Measurements from ENCODE around the gene BTBD9. TPM values are rescaled to one million over a fixed set of nuclear protein-coding genes. Genes with fewer than 3 reads are reported as not detected.
A peak's percentile ranks its signal among the peaks of the same experiment; 100 is the strongest.

The BTBD9 gene
- polyA plus RNA-seq, 1 donor from 2014 or later, result 15.2 TPM

DNA sequence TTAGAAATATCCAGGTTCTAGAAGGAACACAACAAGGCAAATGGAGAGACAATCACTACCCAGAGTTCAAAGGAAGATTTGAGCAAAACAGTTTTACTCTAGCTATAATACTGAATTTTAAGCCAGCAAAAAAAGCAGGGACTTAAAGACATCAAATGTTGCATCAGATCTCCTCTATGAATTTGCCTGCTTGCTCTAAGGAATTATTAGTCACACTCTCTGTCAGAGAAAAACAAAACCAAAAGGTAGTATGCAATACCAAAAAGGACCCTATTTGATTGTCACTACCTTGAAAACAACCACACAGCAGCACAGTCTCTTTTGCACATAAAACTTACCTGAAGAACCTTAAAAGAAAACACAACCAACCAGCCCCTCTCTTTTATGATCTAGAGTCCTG is 46.3 kb downstream of the BTBD9 start:
- H3K36me3 Mint-ChIP-seq, result peaks cover 14% of the 10 kb centered on the region
- no peaks in the 10 kb centered on the region for H3K9me3 Mint-ChIP-seq
- H3K4me1 Mint-ChIP-seq, result no peaks in the 10 kb centered on the region
- H3K27ac Mint-ChIP-seq, result no peak overlapping the region
- no peaks in the 10 kb centered on the region for H3K27me3 Mint-ChIP-seq
- no peak overlapping the region for H3K4me3 Mint-ChIP-seq

DNA sequence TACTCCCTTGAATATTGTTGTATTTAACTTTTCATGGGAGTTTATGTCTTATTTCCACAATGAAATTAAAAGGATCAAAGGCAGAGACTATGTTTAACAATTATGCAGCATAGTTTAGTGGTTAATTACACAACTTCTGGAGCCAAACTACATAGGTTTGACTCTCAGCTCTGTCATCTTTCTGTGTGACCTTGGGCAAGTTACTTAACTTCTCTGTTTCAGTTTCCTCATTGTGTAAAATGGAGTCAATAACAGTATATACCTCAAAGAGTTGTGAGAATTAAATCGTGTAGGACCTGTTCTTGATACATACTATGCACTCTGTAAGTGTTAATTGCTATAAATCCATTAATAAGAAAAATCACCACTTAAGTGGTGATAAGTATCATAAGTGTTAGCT is 48.3 kb downstream of the BTBD9 start:
- H3K27me3 Mint-ChIP-seq, result no peaks in the 10 kb centered on the region

DNA sequence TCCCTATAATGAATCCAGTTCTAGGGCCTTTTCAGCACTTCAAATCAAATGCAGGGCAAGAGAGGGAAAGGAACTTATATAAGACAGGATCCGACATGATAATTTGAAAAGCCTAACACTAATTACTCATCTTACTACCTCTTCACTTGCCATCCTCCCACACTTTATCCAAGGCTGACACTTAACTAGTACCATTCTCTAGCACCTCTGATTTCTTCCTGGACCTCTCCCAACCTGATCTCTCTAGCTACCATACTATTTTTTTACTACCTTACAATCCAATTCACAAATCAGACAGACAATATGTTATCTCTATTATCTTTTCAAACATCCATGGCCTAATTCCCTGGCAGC is 50.4 kb downstream of the BTBD9 start:
- no peaks in the 10 kb centered on the region for H3K27me3 Mint-ChIP-seq

More for the DNA sequence above, 48.3 kb downstream of the BTBD9 start:
- H3K4me1 Mint-ChIP-seq, result peaks cover 0 to under 1% (median 0%) of the 10 kb centered on the region in 3 donors
- H3K27ac Mint-ChIP-seq, result no peak overlapping the region
- H3K36me3 Mint-ChIP-seq, result peaks cover 6% of the 10 kb centered on the region
- no peak overlapping the region for H3K4me3 Mint-ChIP-seq
- no peaks in the 10 kb centered on the region for H3K9me3 Mint-ChIP-seq

DNA sequence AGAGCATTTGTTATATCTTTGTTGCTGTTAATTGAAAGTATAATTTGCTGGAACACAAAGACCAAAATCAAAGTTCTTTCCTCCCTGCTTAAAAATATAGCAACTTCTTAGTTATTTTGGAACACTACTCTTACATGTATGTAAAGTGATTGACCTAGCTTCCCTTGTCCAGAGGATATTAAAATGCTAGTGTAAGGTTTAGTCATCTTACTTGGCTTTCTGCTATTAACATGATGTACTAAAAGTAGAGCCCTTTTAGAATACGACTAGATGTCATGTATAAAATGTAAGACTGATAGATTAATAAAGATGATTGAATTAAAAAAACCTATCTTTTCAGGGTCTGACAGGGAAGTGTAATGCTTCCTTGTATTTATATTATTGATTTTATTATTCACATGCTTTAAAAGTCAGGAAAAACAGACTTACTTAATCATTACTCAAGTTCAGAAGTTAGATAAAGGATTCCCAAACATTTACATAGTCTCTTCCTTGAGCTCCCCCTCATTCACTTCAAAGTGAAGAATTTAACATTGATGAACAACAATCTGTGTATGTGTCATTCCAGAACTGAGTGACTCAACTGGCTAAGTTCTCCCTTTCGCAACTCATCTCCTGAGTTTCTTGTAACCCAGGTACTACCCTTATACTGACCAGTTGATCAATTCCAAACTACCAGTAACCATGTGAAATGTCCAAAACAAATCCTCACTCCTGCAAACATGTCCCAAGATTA is 50.9 kb downstream of the BTBD9 start:
- no peak overlapping the region for H3K4me3 Mint-ChIP-seq
- H3K27me3 Mint-ChIP-seq, result no peaks in the 10 kb centered on the region
- H3K36me3 Mint-ChIP-seq, result peaks cover 6% of the 10 kb centered on the region
- H3K9me3 Mint-ChIP-seq, result no peaks in the 10 kb centered on the region
- H3K4me1 Mint-ChIP-seq, result peaks cover 0 to 2% (median 0%) of the 10 kb centered on the region in 3 donors
- no peak overlapping the region for H3K27ac Mint-ChIP-seq

More for the DNA sequence above, 50.4 kb downstream of the BTBD9 start:
- Mint-ChIP-seq H3K27ac (no peak overlapping the region), H3K4me1 (peaks cover 0 to 2% (median 0%) of the 10 kb centered on the region in 3 donors), H3K9me3 (no peaks in the 10 kb centered on the region), H3K36me3 (peaks cover 6% of the 10 kb centered on the region), H3K4me3 (no peak overlapping the region)

DNA sequence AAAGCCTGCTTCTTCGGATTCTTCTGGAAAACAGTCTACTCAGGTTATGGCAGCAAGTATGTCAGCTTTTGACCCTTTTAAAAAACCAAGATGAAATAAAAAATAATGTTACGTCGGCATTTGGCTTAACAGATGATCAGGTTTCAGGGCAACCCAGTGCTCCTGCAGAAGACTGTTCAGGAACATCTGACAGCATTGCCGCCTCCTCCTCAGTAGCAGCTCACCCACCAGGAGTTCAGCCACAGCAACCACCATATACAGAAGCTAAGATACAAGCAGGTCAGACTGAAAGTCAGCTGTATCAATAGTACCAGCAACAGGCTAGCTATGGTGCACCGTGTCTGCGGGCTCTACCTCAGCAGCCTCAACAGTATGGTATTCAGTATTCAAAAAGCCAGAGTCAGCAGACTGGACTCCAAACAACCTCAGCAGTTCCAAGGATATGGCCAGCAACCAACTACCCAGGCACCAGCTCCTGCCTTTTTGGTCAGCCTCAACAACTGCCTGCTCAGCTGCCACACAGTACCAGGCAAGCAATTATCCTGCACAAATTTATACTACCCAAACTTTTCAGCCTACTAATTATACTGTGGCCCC is 51.9 kb downstream of the BTBD9 start:
- Mint-ChIP-seq H3K27ac (peak overlapping the region in 1 of 3 donors; percentile 72), H3K36me3 (peaks cover 6% of the 10 kb centered on the region), H3K9me3 (no peaks in the 10 kb centered on the region), H3K4me1 (peaks cover 0 to 2% (median 0%) of the 10 kb centered on the region in 3 donors), H3K27me3 (no peaks in the 10 kb centered on the region), H3K4me3 (no peak overlapping the region)

DNA sequence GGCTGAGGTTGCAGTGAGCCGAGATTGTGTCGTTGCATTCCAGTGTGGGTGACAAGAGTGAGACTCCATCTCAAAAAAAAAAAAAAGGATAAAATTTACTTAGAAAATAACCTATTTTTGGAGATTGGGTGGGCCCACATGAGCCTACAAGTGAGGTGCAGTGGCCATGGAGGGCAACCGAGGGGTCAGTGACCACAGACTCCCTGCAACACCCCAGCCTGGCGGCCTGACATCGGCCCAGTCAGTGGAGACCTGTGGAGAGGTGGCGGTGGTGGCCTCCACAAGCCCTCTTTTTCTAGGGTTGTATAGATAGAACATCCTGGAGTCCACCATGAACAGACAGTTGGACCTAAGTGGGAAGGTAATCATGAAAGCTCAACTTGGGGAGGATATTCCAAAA is 52.7 kb downstream of the BTBD9 start:
- H3K9me3 Mint-ChIP-seq, result no peaks in the 10 kb centered on the region
- peaks cover 0 to 2% (median 0%) of the 10 kb centered on the region in 3 donors for H3K4me1 Mint-ChIP-seq
- no peaks in the 10 kb centered on the region for H3K27me3 Mint-ChIP-seq
- H3K36me3 Mint-ChIP-seq, result peaks cover 2% of the 10 kb centered on the region
- H3K27ac Mint-ChIP-seq, result no peak overlapping the region
- no peak overlapping the region for H3K4me3 Mint-ChIP-seq

DNA sequence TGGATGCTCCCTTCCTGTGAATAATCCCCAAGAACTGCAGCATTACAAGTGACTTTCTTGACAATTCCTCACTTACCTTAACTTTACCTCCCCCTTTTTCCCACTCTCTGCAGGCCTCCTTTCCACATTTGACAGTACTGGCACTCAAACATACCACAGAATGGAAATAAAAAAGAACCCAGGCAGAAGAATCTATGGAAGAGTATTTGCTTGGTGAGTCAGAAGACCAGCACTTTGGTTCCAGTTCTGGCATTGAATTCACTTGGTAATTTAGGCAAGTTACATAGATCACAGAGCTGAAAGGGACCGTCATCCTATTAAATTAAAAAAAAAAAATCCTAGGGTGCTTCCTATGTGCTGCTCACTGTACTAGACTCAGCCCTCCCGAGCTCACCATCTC is 55.0 kb downstream of the BTBD9 start:
- no peak overlapping the region for H3K27ac Mint-ChIP-seq
- H3K4me3 Mint-ChIP-seq, result no peak overlapping the region
- H3K4me1 Mint-ChIP-seq, result peaks cover 0 to 2% (median 0%) of the 10 kb centered on the region in 3 donors
- H3K36me3 Mint-ChIP-seq, result peaks cover 1% of the 10 kb centered on the region
- no peaks in the 10 kb centered on the region for H3K9me3 Mint-ChIP-seq
- no peaks in the 10 kb centered on the region for H3K27me3 Mint-ChIP-seq

DNA sequence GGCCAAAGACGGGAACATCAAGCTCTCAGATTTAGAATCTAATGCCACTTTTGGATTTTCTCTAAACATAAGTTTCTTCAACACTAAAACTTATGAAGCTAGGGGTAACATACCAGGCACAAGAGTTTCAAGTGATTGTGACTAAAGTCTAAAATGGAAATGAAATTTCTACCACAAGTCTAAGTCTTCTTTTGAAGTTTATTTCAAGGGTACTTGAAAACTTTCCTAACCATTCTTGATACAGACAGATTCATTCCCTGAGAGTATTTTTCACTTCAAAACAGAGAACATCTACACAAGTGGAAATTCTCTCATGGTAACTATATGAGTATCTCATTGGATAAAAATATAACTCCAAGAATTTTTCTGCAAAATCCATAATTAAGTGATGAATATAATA is 56.2 kb downstream of the BTBD9 start:
- H3K4me1 Mint-ChIP-seq, result peaks cover 0 to 2% (median 0%) of the 10 kb centered on the region in 3 donors
- peaks cover 1% of the 10 kb centered on the region for H3K36me3 Mint-ChIP-seq
- no peaks in the 10 kb centered on the region for H3K9me3 Mint-ChIP-seq
- no peak overlapping the region for H3K4me3 Mint-ChIP-seq
- no peak overlapping the region for H3K27ac Mint-ChIP-seq
- no peaks in the 10 kb centered on the region for H3K27me3 Mint-ChIP-seq

DNA sequence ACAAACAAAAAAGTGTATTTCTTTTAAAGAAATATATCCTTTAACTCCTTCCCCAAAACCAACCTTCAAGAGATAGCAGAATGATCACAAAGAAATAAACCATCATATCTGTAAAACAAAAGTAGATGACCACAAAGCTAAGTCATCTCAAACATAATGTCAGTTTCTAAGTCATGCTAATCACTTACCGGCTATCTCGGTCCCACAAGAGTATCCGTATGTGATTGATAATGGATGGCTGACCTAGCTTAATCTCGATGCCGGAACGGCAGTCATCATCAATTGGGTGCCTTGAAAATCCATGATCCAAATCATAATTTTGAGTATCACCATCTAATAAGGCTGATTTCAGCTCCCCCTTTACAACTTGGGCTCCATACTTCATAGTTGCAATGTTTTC is 59.7 kb downstream of the BTBD9 start:
- Mint-ChIP-seq H3K27ac (no peak overlapping the region), H3K9me3 (no peaks in the 10 kb centered on the region), H3K4me1 (peaks cover 0 to 1% (median 0%) of the 10 kb centered on the region in 3 donors), H3K27me3 (no peaks in the 10 kb centered on the region), H3K4me3 (no peak overlapping the region), H3K36me3 (peaks cover 10% of the 10 kb centered on the region)

DNA sequence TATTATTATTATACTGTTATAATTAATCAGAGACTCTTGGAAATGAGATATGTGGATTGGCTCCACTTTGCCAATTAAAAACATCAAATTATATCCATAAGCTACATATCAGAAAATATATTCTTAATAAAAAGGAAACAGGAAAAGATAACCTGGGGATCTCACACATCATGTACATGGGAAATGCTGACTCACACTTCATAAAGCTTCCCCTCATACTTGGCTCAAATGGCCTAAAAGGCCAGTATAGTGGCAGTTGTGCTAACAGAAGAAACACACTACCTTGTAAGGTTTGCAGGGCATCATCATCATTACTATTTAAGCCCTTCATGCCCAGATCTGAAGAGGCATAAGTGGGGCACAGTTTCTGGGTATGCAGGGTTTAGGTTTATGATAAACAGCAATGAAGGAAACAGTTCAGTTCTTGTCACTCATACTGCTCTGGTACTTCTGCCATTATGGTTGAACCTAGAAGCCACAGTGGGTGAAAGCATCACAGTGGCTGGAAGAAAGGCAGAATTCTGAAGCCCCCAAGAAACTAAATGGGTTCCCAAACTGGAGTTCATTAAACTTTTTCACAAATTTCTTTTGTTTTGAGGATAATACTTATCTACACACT is 60.6 kb downstream of the BTBD9 start:
- Mint-ChIP-seq H3K27ac (peak overlapping the region in 1 of 3 donors; percentile 8), H3K4me3 (no peak overlapping the region), H3K4me1 (peaks cover 0 to 1% (median 0%) of the 10 kb centered on the region in 3 donors), H3K27me3 (no peaks in the 10 kb centered on the region), H3K9me3 (no peaks in the 10 kb centered on the region), H3K36me3 (peaks cover 15% of the 10 kb centered on the region)

DNA sequence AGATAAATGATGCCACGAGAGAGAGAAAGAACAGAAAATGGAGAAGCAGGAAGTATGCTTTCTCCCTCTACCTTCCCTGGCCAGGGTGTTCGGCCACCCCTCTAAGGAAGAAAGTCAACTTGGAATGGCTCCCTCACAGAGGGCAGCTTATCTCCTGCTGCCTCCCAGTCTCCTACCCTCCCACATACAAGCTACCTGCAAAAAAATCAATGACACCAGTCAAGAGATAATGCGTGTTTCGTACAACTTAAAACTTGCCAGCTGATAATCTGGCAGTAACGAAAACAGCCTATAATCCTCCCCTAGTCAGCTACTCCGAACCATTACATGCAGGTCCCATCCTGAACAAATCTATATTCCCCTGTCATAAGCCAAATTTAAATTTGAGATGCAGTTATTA is 61.7 kb downstream of the BTBD9 start:
- peak overlapping the region in 2 of 3 donors; percentile 53 to 75 for H3K27ac Mint-ChIP-seq
- no peak overlapping the region for H3K4me3 Mint-ChIP-seq
- no peaks in the 10 kb centered on the region for H3K27me3 Mint-ChIP-seq
- peaks cover 0 to 5% (median 0%) of the 10 kb centered on the region in 3 donors for H3K9me3 Mint-ChIP-seq
- peaks cover 4 to 5% (median 5%) of the 10 kb centered on the region in 3 donors for H3K4me1 Mint-ChIP-seq
- H3K36me3 Mint-ChIP-seq, result peaks cover 17% of the 10 kb centered on the region

DNA sequence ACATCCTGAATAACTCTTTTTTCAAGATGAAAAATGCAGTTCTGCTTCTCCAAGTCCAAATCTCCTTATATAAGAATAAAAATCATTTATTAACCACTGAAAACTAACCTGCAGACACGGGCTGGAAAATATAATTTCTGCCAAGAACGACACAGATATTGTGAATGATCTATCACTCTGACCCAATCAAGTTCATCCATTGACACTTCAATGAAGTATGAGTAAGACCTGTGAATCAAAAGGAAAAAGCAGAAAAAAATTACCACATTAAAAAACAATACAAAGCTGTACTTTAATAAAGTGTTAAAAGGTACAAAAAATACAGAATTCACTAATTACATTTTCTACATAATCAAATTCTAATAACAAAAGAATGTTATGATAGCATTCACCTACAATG is 62.2 kb downstream of the BTBD9 start:
- Mint-ChIP-seq H3K27me3 (no peaks in the 10 kb centered on the region), H3K36me3 (peaks cover 17% of the 10 kb centered on the region), H3K4me1 (peaks cover 5 to 6% (median 6%) of the 10 kb centered on the region in 3 donors), H3K27ac (peak overlapping the region in 1 of 3 donors; percentile 36), H3K4me3 (no peak overlapping the region), H3K9me3 (peaks cover 0 to 5% (median 0%) of the 10 kb centered on the region in 3 donors)

DNA sequence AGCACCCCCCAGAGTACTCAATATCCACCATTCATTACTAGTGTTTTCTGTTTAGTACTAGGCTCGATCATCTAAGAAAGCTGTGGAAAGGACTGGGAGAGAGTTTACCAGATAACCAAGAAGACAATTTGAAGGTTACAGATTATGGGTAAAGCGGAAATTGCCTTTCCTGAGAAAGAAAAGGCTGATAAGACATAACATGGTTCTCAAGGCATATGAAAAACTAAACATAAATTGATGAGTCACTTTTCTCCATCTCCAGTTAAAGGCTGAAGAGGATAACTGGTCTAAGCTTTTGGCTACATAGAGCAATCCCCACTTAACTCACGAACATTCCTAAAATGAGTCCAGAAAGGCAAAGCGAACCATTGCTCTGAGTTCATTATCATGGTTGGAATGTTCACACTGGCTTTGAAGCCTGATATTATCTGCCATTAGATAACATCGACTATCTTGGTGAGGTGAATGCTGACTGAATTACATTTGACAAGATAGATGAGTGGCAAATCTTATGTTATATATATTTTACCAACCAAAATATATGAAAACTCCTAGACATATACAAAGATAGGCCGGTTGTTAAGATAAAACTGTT is 65.8 kb downstream of the BTBD9 start:
- Mint-ChIP-seq H3K36me3 (peaks cover 16% of the 10 kb centered on the region), H3K4me1 (peaks cover 20 to 22% (median 21%) of the 10 kb centered on the region in 3 donors), H3K27me3 (no peaks in the 10 kb centered on the region), H3K9me3 (peaks cover 0 to 5% (median 0%) of the 10 kb centered on the region in 3 donors), H3K27ac (peak overlapping the region; percentile 72 to 97 (median 92)), H3K4me3 (no peak overlapping the region)

DNA sequence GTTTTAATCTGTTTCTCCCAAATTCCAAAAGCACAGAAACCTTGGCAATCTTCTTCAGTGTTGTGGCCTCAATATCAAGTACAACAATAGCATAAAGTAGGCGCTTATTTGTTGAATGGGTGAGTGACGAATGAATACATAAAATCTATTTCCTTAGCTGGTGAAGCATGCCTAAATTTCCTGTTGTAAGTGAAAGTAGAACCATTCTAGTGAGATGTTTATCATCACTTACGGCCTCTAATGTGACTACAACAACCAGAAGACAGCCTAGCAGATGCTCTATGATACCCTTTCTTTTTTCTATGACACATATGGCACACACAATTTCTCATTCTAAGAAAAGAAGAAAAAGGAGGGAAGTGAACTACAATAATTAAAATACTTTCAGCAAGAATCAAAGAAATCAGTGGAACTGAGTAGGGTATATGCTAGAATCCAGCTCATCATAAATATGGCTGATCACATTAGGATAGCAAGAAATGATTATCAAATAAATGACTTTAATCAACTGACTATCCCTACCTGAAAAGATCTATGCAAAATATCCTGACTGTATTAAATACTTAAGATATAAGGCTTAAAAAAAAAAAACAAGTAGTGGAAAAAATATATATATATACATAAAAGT is 67.4 kb downstream of the BTBD9 start:
- Mint-ChIP-seq H3K36me3 (peaks cover 11% of the 10 kb centered on the region), H3K4me1 (peaks cover 21 to 22% (median 22%) of the 10 kb centered on the region in 3 donors), H3K4me3 (peak overlapping the region; percentile 26 to 86 (median 76)), H3K27me3 (no peaks in the 10 kb centered on the region), H3K9me3 (peaks cover 0 to 5% (median 0%) of the 10 kb centered on the region in 3 donors), H3K27ac (peak overlapping the region; percentile 95 to 99 (median 97))

Measured in IgD-negative memory B cell (primary cell).